ENCODE measurements around the gene B4GALNT3. TPM values are rescaled to one million over a fixed set of nuclear protein-coding genes. Genes with fewer than 3 reads are reported as not detected.

B4GALNT3 gene
- total and polyA plus RNA-seq, 2 experiments from 2014 or later, result 2.8 to 15.8 TPM

DNA sequence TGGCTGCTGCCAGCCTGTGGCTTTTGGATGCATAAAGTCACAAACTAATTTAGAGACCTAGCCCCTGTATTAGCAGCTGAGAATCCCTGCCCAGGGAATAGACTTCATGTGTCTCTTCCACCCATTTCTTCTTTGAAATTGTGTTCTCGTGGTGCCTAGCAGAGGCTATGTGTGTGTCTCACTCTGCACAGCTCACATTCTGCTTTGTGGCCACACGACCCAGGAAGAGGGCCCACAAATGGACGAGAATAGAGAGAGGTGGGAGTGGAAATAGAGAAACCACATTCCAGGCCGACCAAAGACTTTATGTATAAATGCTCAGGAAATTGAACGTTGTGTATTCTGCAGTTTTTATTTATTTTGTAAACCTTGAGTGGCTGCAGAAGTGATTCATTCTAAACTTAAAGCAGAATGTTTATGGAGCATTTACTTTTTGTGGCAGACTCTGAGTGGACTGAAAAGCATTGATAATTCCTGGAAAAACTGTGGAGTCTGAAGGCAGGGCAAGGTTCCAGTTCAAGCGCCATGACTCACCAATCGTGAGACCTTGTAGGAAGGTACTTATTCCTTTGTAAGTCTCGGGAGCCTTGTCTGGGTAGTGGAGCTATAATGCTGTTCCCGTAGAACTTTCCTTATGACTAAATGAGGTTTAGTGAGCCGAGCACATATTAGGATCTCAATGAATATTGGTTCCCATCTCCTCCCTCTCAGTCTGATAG lies 9.1 kb downstream of the B4GALNT3 start:
- Histone ChIP-seq H3K27me3 (ENCODE audit: insufficient read depth) (no peaks in the 10 kb centered on the region), H4K20me1 (replicated peaks; ENCODE audit: insufficient read depth) (peaks cover 4% of the 10 kb centered on the region; the same call in 1 of the 2 replicates), H3F3A (replicated peaks; ENCODE audit: low read depth) (no peaks in the 10 kb centered on the region), H3K4me1 (ENCODE audit: insufficient read depth) (peaks cover 5% of the 10 kb centered on the region; the same call in 1 of the 2 replicates), H3K4me2 (no peak overlapping the region), H3K4me3 (no peak overlapping the region), H2AFZ (no peak overlapping the region), H3K9me2 (ENCODE audit: insufficient read depth) (peaks cover 5% of the 10 kb centered on the region; the same call in 1 of the 2 replicates), H3K27ac (ENCODE audit: low read depth) (no peak overlapping the region), H3K79me2 (replicated peaks; ENCODE audit: insufficient read depth) (no peaks in the 10 kb centered on the region; the same call in 1 of the 2 replicates), H3K36me3 (ENCODE audit: insufficient read depth) (no peaks in the 10 kb centered on the region)
- DNase-seq (ENCODE audit: low spot score) (no peak), ATAC-seq (no peak)
- Mint-ChIP-seq H3K36me3 (ENCODE audit: low read depth) (no peaks in the 10 kb centered on the region), H3K4me1 (peaks cover 7% of the 10 kb centered on the region), H3K27me3 (ENCODE audit: insufficient read depth, low read depth, poor library complexity) (no peaks in the 10 kb centered on the region), H3K27ac (no peak overlapping the region), H3K9me3 (no peaks in the 10 kb centered on the region; the same call in 2 of the 3 replicates), H3K4me3 (no peak overlapping the region)
- TF ChIP-seq, protein P1, sequence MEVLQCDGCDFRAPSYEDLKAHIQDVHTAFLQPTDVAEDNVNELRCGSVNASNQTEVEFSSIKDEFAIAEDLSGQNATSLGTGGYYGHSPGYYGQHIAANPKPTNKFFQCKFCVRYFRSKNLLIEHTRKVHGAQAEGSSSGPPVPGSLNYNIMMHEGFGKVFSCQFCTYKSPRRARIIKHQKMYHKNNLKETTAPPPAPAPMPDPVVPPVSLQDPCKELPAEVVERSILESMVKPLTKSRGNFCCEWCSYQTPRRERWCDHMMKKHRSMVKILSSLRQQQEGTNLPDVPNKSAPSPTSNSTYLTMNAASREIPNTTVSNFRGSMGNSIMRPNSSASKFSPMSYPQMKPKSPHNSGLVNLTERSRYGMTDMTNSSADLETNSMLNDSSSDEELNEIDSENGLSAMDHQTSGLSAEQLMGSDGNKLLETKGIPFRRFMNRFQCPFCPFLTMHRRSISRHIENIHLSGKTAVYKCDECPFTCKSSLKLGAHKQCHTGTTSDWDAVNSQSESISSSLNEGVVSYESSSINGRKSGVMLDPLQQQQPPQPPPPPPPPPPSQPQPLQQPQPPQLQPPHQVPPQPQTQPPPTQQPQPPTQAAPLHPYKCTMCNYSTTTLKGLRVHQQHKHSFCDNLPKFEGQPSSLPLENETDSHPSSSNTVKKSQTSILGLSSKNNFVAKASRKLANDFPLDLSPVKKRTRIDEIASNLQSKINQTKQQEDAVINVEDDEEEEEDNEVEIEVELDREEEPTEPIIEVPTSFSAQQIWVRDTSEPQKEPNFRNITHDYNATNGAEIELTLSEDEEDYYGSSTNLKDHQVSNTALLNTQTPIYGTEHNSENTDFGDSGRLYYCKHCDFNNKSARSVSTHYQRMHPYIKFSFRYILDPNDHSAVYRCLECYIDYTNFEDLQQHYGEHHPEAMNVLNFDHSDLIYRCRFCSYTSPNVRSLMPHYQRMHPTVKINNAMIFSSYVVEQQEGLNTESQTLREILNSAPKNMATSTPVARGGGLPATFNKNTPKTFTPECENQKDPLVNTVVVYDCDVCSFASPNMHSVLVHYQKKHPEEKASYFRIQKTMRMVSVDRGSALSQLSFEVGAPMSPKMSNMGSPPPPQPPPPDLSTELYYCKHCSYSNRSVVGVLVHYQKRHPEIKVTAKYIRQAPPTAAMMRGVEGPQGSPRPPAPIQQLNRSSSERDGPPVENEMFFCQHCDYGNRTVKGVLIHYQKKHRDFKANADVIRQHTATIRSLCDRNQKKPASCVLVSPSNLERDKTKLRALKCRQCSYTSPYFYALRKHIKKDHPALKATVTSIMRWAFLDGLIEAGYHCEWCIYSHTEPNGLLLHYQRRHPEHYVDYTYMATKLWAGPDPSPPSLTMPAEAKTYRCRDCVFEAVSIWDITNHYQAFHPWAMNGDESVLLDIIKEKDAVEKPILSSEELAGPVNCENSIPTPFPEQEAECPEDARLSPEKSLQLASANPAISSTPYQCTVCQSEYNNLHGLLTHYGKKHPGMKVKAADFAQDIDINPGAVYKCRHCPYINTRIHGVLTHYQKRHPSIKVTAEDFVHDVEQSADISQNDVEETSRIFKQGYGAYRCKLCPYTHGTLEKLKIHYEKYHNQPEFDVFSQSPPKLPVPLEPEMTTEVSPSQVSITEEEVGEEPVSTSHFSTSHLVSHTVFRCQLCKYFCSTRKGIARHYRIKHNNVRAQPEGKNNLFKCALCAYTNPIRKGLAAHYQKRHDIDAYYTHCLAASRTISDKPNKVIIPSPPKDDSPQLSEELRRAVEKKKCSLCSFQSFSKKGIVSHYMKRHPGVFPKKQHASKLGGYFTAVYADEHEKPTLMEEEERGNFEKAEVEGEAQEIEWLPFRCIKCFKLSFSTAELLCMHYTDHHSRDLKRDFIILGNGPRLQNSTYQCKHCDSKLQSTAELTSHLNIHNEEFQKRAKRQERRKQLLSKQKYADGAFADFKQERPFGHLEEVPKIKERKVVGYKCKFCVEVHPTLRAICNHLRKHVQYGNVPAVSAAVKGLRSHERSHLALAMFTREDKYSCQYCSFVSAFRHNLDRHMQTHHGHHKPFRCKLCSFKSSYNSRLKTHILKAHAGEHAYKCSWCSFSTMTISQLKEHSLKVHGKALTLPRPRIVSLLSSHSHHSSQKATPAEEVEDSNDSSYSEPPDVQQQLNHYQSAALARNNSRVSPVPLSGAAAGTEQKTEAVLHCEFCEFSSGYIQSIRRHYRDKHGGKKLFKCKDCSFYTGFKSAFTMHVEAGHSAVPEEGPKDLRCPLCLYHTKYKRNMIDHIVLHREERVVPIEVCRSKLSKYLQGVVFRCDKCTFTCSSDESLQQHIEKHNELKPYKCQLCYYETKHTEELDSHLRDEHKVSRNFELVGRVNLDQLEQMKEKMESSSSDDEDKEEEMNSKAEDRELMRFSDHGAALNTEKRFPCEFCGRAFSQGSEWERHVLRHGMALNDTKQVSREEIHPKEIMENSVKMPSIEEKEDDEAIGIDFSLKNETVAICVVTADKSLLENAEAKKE (CRISPR knock-in tag; IDR thresholded peaks at IDR 0.05), result no peak
- TF ChIP-seq, protein P2, sequence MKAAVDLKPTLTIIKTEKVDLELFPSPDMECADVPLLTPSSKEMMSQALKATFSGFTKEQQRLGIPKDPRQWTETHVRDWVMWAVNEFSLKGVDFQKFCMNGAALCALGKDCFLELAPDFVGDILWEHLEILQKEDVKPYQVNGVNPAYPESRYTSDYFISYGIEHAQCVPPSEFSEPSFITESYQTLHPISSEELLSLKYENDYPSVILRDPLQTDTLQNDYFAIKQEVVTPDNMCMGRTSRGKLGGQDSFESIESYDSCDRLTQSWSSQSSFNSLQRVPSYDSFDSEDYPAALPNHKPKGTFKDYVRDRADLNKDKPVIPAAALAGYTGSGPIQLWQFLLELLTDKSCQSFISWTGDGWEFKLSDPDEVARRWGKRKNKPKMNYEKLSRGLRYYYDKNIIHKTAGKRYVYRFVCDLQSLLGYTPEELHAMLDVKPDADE (IDR thresholded peaks at IDR 0.05), result no peak
- TF ChIP-seq, protein P3, sequence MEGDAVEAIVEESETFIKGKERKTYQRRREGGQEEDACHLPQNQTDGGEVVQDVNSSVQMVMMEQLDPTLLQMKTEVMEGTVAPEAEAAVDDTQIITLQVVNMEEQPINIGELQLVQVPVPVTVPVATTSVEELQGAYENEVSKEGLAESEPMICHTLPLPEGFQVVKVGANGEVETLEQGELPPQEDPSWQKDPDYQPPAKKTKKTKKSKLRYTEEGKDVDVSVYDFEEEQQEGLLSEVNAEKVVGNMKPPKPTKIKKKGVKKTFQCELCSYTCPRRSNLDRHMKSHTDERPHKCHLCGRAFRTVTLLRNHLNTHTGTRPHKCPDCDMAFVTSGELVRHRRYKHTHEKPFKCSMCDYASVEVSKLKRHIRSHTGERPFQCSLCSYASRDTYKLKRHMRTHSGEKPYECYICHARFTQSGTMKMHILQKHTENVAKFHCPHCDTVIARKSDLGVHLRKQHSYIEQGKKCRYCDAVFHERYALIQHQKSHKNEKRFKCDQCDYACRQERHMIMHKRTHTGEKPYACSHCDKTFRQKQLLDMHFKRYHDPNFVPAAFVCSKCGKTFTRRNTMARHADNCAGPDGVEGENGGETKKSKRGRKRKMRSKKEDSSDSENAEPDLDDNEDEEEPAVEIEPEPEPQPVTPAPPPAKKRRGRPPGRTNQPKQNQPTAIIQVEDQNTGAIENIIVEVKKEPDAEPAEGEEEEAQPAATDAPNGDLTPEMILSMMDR (conservative IDR thresholded peaks at IDR 0.05; ENCODE audit: low read depth in 2 of 2), result no peak
- TF ChIP-seq CREB1 (CRISPR knock-in tag; IDR thresholded peaks at IDR 0.05; ENCODE audit: low read depth) (no peak), ZNF331 (CRISPR knock-in tag; IDR thresholded peaks at IDR 0.05; ENCODE audit: low read depth) (no peak), EZH2phosphoT487 (IDR thresholded peaks at IDR 0.05; ENCODE audit: unreplicated experiment) (no peak), POLR2AphosphoS5 (IDR thresholded peaks at IDR 0.05; ENCODE audit: low read depth) (no peak), STAT1 (IDR thresholded peaks at IDR 0.05; ENCODE audit: unreplicated experiment) (no peak), NANOG (IDR thresholded peaks at IDR 0.05; ENCODE audit: borderline replicate concordance) (no peak), EZH2 (IDR thresholded peaks at IDR 0.05; ENCODE audit: low read depth, unreplicated experiment) (no peak), ZNF114 (CRISPR knock-in tag; IDR thresholded peaks at IDR 0.05) (no peak), JUNB (IDR thresholded peaks at IDR 0.05; ENCODE audit: unreplicated experiment) (no peak)
- TF ChIP-seq, protein P4, sequence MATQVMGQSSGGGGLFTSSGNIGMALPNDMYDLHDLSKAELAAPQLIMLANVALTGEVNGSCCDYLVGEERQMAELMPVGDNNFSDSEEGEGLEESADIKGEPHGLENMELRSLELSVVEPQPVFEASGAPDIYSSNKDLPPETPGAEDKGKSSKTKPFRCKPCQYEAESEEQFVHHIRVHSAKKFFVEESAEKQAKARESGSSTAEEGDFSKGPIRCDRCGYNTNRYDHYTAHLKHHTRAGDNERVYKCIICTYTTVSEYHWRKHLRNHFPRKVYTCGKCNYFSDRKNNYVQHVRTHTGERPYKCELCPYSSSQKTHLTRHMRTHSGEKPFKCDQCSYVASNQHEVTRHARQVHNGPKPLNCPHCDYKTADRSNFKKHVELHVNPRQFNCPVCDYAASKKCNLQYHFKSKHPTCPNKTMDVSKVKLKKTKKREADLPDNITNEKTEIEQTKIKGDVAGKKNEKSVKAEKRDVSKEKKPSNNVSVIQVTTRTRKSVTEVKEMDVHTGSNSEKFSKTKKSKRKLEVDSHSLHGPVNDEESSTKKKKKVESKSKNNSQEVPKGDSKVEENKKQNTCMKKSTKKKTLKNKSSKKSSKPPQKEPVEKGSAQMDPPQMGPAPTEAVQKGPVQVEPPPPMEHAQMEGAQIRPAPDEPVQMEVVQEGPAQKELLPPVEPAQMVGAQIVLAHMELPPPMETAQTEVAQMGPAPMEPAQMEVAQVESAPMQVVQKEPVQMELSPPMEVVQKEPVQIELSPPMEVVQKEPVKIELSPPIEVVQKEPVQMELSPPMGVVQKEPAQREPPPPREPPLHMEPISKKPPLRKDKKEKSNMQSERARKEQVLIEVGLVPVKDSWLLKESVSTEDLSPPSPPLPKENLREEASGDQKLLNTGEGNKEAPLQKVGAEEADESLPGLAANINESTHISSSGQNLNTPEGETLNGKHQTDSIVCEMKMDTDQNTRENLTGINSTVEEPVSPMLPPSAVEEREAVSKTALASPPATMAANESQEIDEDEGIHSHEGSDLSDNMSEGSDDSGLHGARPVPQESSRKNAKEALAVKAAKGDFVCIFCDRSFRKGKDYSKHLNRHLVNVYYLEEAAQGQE (IDR thresholded peaks at IDR 0.05; ENCODE audit: unreplicated experiment), result no peak
